Stimulated activated CD4-positive, alpha-beta T cell treated with anti-CD3 and anti-CD28 coated beads, TNF-alpha, amount 100 ng/mL, for 48 hours (primary cell): ENCODE results near the gene AHSP.
"Not testable (repeated sequence)": the region's sequence is repeated elsewhere in the genome, so short reads cannot be mapped to it uniquely, and the experiment has no call there.

Source experiments
- DNase-seq, 3 donors: peaks; one replicate each; pipeline ENCODE4 v3.0.0-alpha.2; 2020; ENCODE audit warnings: low read depth in 3 of 3

AHSP gene

GRCh38 chr16:31501226-31501965 is 26.3 kb upstream of the AHSP start:
- DNase-seq: no peak

- DNase-seq: no peak
These were observed 25.7 kb upstream of the AHSP start for GRCh38 chr16:31501966-31502348.

GRCh38 chr16:31502981-31503380 is 24.7 kb upstream of the AHSP start:
- no peak for DNase-seq

- not testable (repeated sequence) for DNase-seq
These were observed 24.1 kb upstream of the AHSP start for GRCh38 chr16:31503555-31503954.

- no peak for DNase-seq
These were observed 23.5 kb upstream of the AHSP start for GRCh38 chr16:31504159-31504558.

- DNase-seq: peak in 1 of 3 donors; percentile 16
These were observed 22.2 kb upstream of the AHSP start for GRCh38 chr16:31505483-31505882.

GRCh38 chr16:31507617-31507928 is 20.1 kb upstream of the AHSP start:
- no peak for DNase-seq

- DNase-seq: peak; percentile 66 to 83 (median 76)
These were observed 19.6 kb upstream of the AHSP start, which contains the start of gene RUSF1 for GRCh38 chr16:31507929-31508705. RUSF1 (minus strand) TSS chr16:31508391; CDS start chr16:31508373, 18 bp downstream.

- DNase-seq: no peak
These were observed 18.9 kb upstream of the AHSP start for GRCh38 chr16:31508706-31509195.

GRCh38 chr16:31513126-31513525 is 14.6 kb upstream of the AHSP start:
- no peak for DNase-seq

GRCh38 chr16:31513884-31514283 is 13.8 kb upstream of the AHSP start:
- no peak for DNase-seq

- DNase-seq: no peak
These were observed 9.8 kb upstream of the AHSP start for GRCh38 chr16:31517800-31518402.

- no peak for DNase-seq
These were observed 7.8 kb upstream of the AHSP start for GRCh38 chr16:31519759-31520431.

GRCh38 chr16:31521368-31521767 is 6.3 kb upstream of the AHSP start:
- DNase-seq: no peak

GRCh38 chr16:31522071-31522470 is 5.6 kb upstream of the AHSP start:
- no peak for DNase-seq

- not testable (repeated sequence) for DNase-seq
These were observed 3.9 kb upstream of the AHSP start for GRCh38 chr16:31523768-31524167.

GRCh38 chr16:31525113-31525512 is 2.6 kb upstream of the AHSP start:
- DNase-seq: no peak

- DNase-seq: no peak
These were observed 915 bp downstream of the AHSP start for GRCh38 chr16:31528523-31529107.

- no peak for DNase-seq
These were observed 1.6 kb downstream of the AHSP start for GRCh38 chr16:31529108-31529936.

GRCh38 chr16:31529937-31530312 is 2.2 kb downstream of the AHSP start:
- no peak for DNase-seq

GRCh38 chr16:31530405-31530804 is 2.7 kb downstream of the AHSP start:
- no peak for DNase-seq
